MM.1S (cell line): Measurements from ENCODE around the gene SLC24A1.

Experiments used
- DNase-seq: peaks from one replicate; pipeline ENCODE4 v3.0.0-alpha.2; 2015
- H2AFZ ChIP-seq: fragments of 300-600 bp; sonication (generic); 2 replicates; pipeline ENCODE4 v1.6.0; 2016; ENCODE audit warnings: antibody characterized with exemption, low read length
- H3F3A ChIP-seq: fragments of 300-600 bp; sonication (generic); 2 replicates; pipeline ENCODE4 v1.6.1; 2016; ENCODE audit warnings: mild to moderate bottlenecking, antibody characterized with exemption, low read length, moderate library complexity, mixed read lengths; ENCODE audit not compliant: insufficient read depth
- H3K27ac ChIP-seq: fragments of 300-600 bp; sonication (generic); 2 replicates; pipeline ENCODE4 v1.5.1; 2016; ENCODE audit warnings: mild to moderate bottlenecking, low read length
- H3K27me3 ChIP-seq: fragments of 300-600 bp; sonication (generic); replicated peaks from 2 replicates; pipeline ENCODE4 v1.6.0; 2016; ENCODE audit warnings: low read length; ENCODE audit not compliant: insufficient read depth
- H3K36me3 ChIP-seq: fragments of 300-600 bp; sonication (generic); replicated peaks from 2 replicates; pipeline ENCODE4 v1.6.1; 2016; ENCODE audit warnings: mild to moderate bottlenecking, low read length, mixed read lengths; ENCODE audit not compliant: insufficient read depth
- H3K4me1 ChIP-seq: fragments of 300-600 bp; sonication (generic); 2 replicates; pipeline ENCODE4 v1.6.1; 2016; ENCODE audit warnings: low read length, mixed read lengths
- H3K4me2 ChIP-seq: fragments of 300-600 bp; sonication (generic); 2 replicates; pipeline ENCODE4 v1.6.0; 2016; ENCODE audit warnings: low read depth, low read length
- H3K4me3 ChIP-seq: fragments of 300-600 bp; sonication (generic); 2 replicates; pipeline ENCODE4 v1.5.1; 2016; ENCODE audit warnings: low read length, mixed read lengths
- H3K79me2 ChIP-seq: fragments of 300-600 bp; sonication (generic); 2 replicates; pipeline ENCODE4 v1.6.1; 2016; ENCODE audit warnings: mixed run types, low read length, mixed read lengths
- H3K9ac ChIP-seq: fragments of 300-600 bp; sonication (generic); 2 replicates; pipeline ENCODE4 v1.6.1; 2016; ENCODE audit warnings: low read length, mixed read lengths
- H3K9me2 ChIP-seq: fragments of 300-600 bp; sonication (generic); replicated peaks from 2 replicates; pipeline ENCODE4 v1.6.1; 2016; ENCODE audit warnings: mild to moderate bottlenecking, low read length, mixed read lengths; ENCODE audit not compliant: insufficient read depth
- H3K9me3 ChIP-seq: fragments of 300-600 bp; sonication (generic); replicated peaks from 2 replicates; pipeline ENCODE4 v1.6.1; 2016; ENCODE audit warnings: mild to moderate bottlenecking, low read length, mixed read lengths; ENCODE audit not compliant: insufficient read depth
- H4K20me1 ChIP-seq: fragments of 300-600 bp; sonication (generic); 2 replicates; pipeline ENCODE4 v1.6.1; 2016; ENCODE audit warnings: mild to moderate bottlenecking, low read length, moderate library complexity, mixed read lengths; ENCODE audit not compliant: insufficient read depth
- EZH2 ChIP-seq: fragments of 300-600 bp; sonication (generic); optimal IDR thresholded peaks from 2 replicates; pipeline ENCODE3; 2017; ENCODE audit warnings: low read depth, mild to moderate bottlenecking, antibody characterized with exemption, low read length, mixed read lengths
- EZH2phosphoT487 ChIP-seq: fragments of 300-600 bp; sonication (generic); IDR thresholded peaks from 2 replicates; pipeline ENCODE4 v1.6.1; 2018; ENCODE audit warnings: antibody characterized with exemption, low read length
- TF ChIP-seq, protein P1 (sequence below): fragments of 300-600 bp; sonication (generic); IDR thresholded peaks from 2 replicates; pipeline ENCODE4 v1.5.1; 2016; ENCODE audit warnings: antibody characterized with exemption, low read length, mixed read lengths

SLC24A1 gene

DNA sequence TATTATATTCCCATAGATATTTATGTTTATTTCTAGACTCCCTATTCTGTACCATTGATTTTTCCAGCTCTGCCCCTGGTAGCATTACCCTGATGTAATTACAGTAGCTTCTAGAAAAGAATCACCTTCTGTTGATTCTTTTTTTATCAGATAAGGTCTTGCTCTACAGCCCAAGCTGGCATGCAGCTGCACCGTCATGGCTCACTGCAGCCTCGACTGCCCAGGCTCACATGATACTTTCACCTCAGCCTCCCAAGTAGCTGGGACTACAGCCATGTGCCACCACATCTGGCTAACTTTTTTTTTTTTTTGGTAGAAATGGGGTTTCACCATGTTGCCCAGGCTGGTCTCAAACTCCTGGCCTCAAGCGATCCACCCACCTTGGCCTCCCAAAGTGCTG, 41.8 kb downstream of the SLC24A1 start:
- no peak overlapping the region for H3K9ac ChIP-seq
- no peaks in the 10 kb centered on the region for H3K9me2 ChIP-seq
- no peaks in the 10 kb centered on the region for H3K79me2 ChIP-seq
- H3K27ac ChIP-seq = no peak overlapping the region
- H3K4me1 ChIP-seq = no peaks in the 10 kb centered on the region
- no peaks in the 10 kb centered on the region for H3F3A ChIP-seq
- TF ChIP-seq EZH2 = no peak
- TF ChIP-seq, protein P1, sequence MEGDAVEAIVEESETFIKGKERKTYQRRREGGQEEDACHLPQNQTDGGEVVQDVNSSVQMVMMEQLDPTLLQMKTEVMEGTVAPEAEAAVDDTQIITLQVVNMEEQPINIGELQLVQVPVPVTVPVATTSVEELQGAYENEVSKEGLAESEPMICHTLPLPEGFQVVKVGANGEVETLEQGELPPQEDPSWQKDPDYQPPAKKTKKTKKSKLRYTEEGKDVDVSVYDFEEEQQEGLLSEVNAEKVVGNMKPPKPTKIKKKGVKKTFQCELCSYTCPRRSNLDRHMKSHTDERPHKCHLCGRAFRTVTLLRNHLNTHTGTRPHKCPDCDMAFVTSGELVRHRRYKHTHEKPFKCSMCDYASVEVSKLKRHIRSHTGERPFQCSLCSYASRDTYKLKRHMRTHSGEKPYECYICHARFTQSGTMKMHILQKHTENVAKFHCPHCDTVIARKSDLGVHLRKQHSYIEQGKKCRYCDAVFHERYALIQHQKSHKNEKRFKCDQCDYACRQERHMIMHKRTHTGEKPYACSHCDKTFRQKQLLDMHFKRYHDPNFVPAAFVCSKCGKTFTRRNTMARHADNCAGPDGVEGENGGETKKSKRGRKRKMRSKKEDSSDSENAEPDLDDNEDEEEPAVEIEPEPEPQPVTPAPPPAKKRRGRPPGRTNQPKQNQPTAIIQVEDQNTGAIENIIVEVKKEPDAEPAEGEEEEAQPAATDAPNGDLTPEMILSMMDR = no peak
- no peak for TF ChIP-seq EZH2phosphoT487
- H3K36me3 ChIP-seq = no peaks in the 10 kb centered on the region; the same call in 1 of the 2 replicates
- no peaks in the 10 kb centered on the region for H4K20me1 ChIP-seq
- no peak for DNase-seq
- no peaks in the 10 kb centered on the region for H3K9me3 ChIP-seq
- no peaks in the 10 kb centered on the region for H3K27me3 ChIP-seq
- H3K4me2 ChIP-seq = no peak overlapping the region
- no peak overlapping the region for H2AFZ ChIP-seq
- no peak overlapping the region for H3K4me3 ChIP-seq

- Histone ChIP-seq H3K9ac (no peak overlapping the region), H3K36me3 (no peaks in the 10 kb centered on the region; the same call in 1 of the 2 replicates), H3K27ac (no peak overlapping the region), H3K4me2 (no peak overlapping the region), H3K79me2 (no peaks in the 10 kb centered on the region), H3F3A (no peaks in the 10 kb centered on the region), H3K9me3 (no peaks in the 10 kb centered on the region), H3K9me2 (no peaks in the 10 kb centered on the region), H2AFZ (no peak overlapping the region), H4K20me1 (no peaks in the 10 kb centered on the region), H3K27me3 (no peaks in the 10 kb centered on the region), H3K4me3 (no peak overlapping the region), H3K4me1 (no peaks in the 10 kb centered on the region)
- TF ChIP-seq EZH2phosphoT487 (no peak), EZH2 (no peak)
- no peak for DNase-seq
Observed at GRCh38 chr15:65666257-65666656, 44.5 kb downstream of the SLC24A1 start.

DNA sequence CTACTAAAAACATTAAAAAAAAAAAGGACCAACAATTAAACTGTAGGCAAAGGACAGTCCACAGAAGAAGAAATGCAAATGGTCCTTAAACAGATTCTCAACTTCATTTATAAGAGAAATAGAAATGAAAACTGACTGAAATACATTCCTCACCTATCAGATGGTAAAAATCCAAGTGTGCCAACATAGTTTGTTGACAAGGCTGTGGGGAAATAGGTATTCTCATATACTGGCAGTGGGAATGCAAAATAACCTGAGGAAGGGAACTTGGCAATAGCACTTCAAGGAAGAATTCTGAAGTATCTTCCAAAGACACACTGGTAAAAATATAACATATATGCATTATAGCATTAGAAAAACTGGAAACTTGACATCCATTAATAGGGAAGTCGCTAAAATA, 53.8 kb downstream of the SLC24A1 start:
- no peaks in the 10 kb centered on the region for H3K4me1 ChIP-seq
- H3K9me3 ChIP-seq = no peaks in the 10 kb centered on the region
- no peaks in the 10 kb centered on the region for H3K36me3 ChIP-seq
- TF ChIP-seq EZH2 (no peak), EZH2phosphoT487 (no peak)
- TF ChIP-seq, protein P1 = no peak
- no peak overlapping the region for H3K9ac ChIP-seq
- no peak overlapping the region for H3K4me2 ChIP-seq
- no peaks in the 10 kb centered on the region for H3K79me2 ChIP-seq
- no peak for DNase-seq
- H3F3A ChIP-seq = no peaks in the 10 kb centered on the region
- H2AFZ ChIP-seq = no peak overlapping the region
- H3K27ac ChIP-seq = no peak overlapping the region
- H3K27me3 ChIP-seq = no peaks in the 10 kb centered on the region
- H3K4me3 ChIP-seq = no peak overlapping the region
- no peaks in the 10 kb centered on the region for H3K9me2 ChIP-seq
- no peaks in the 10 kb centered on the region for H4K20me1 ChIP-seq

GRCh38 chr15:65676123-65676522, 54.4 kb downstream of the SLC24A1 start:
- no peaks in the 10 kb centered on the region for H3K4me1 ChIP-seq
- H3K4me3 ChIP-seq = no peak overlapping the region
- H3F3A ChIP-seq = no peaks in the 10 kb centered on the region
- H4K20me1 ChIP-seq = no peaks in the 10 kb centered on the region
- no peak overlapping the region for H3K27ac ChIP-seq
- no peaks in the 10 kb centered on the region for H3K27me3 ChIP-seq
- no peak overlapping the region for H3K4me2 ChIP-seq
- H3K9ac ChIP-seq = no peak overlapping the region
- no peaks in the 10 kb centered on the region for H3K9me3 ChIP-seq
- no peaks in the 10 kb centered on the region for H3K79me2 ChIP-seq
- no peaks in the 10 kb centered on the region for H3K9me2 ChIP-seq
- no peaks in the 10 kb centered on the region for H3K36me3 ChIP-seq
- no peak overlapping the region for H2AFZ ChIP-seq
- DNase-seq = no peak
- TF ChIP-seq, protein P1 = no peak
- TF ChIP-seq EZH2phosphoT487 (no peak), EZH2 (no peak)
